NCI-H2227 (cell line): Measurements from ENCODE around the gene SEL1L3.

Source experiments
- DNase-seq: peaks from one replicate; lab custom pipeline; 2025; ENCODE audit not compliant: unreplicated experiment; lab: John Stamatoyannopoulos, UW

SEL1L3 gene

GRCh38 chr4:25821267-25821666 is 41.5 kb downstream of the SEL1L3 start:
- DNase-seq, result no peak

- DNase-seq, result no peak
Observed at GRCh38 chr4:25818876-25819275, 43.9 kb downstream of the SEL1L3 start.

DNA sequence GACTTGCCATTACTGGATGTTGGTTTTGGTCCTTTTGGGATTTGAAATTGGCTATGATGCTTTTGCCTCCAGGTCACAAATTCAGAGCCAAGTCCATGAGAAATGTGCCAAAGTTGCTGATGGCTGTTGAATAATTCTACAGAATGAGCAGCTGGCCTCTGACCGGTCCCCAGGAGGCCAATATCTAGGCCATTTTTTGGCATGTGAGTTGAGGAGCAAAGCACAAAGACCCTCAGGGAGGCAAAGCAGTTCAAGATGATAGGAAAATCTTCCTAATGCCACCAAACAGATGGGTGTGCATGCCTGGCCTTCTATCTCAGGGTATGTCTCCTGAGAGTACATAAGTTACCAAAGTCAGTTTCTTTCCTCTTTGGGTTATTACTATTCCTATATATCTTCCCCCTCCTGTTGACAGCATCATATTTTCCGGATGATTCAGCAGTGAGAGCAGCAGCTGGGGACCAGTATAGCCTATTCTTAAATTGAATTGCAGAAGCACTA is 44.4 kb downstream of the SEL1L3 start:
- no peak for DNase-seq

- no peak for DNase-seq
Observed at GRCh38 chr4:25817059-25817681, 45.6 kb downstream of the SEL1L3 start.

DNA sequence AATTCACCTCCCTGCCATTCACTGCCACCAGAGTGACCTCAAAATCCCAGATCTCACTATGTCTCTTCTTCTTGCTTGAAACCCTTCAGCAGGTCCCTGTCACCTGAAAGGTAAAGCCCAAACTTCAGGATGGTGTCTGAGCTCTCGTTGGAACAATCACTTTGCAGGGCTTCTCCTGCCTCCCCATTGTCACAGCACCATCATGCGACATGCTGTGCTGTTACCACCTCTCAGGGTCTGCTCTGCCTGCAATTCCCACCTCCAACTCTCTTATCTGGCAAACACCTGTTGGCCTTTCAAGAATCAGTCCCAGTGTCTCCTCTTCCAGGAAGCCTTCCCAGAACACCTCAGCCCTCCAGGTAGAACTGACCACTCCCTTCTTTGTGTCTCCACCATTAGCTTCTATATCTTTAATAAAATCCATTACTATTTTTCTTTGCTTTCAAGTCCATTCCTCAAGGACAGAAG is 46.2 kb downstream of the SEL1L3 start:
- DNase-seq, result no peak

DNA sequence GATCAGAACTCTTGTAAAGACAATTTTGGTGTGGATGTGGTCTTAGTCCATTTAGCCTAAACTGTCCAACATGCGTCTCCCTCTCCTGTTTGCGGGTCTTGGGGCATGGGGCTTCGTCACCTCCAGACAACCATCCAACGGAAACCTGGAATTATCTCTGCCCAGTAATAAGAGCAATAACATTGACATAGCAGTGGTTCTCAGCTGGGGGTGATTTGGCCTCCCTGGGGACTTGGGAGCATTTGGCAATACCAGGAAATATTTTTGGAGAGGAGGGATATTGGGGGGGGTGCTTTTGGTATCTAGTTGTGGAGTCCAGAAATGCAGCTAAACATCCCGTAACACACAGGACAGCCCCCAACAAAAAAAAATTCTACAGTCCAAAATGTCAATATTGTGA is 47.2 kb downstream of the SEL1L3 start:
- no peak for DNase-seq

GRCh38 chr4:25814301-25815136 is 48.3 kb downstream of the SEL1L3 start:
- no peak for DNase-seq

- peak; percentile 3 for DNase-seq
Observed at GRCh38 chr4:25813448-25814106, 49.2 kb downstream of the SEL1L3 start.

GRCh38 chr4:25811841-25812240 is 50.9 kb downstream of the SEL1L3 start:
- no peak for DNase-seq

GRCh38 chr4:25811374-25811690 is 51.5 kb downstream of the SEL1L3 start:
- no peak for DNase-seq

GRCh38 chr4:25810461-25811373 is 52.1 kb downstream of the SEL1L3 start:
- no peak for DNase-seq

DNA sequence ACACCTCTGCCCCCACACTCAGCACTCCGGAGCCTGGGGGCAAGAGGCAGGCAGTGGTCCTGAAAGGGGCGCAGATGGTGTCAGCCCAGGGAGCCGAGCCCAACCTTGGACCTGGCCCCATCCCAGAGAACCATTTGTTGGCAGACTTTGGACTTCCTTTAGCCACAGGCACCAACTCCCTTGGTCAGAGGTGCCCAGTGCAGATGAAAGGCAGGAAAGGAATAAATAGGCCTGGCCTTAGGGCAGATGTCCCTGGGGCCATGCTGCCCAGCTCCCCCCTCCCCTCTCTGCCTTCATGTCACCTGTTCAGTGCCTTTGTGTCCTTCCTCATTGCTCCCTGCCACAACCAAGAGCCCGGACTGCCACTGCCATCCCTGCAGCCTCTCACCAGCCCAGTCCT is 52.8 kb downstream of the SEL1L3 start:
- no peak for DNase-seq

DNA sequence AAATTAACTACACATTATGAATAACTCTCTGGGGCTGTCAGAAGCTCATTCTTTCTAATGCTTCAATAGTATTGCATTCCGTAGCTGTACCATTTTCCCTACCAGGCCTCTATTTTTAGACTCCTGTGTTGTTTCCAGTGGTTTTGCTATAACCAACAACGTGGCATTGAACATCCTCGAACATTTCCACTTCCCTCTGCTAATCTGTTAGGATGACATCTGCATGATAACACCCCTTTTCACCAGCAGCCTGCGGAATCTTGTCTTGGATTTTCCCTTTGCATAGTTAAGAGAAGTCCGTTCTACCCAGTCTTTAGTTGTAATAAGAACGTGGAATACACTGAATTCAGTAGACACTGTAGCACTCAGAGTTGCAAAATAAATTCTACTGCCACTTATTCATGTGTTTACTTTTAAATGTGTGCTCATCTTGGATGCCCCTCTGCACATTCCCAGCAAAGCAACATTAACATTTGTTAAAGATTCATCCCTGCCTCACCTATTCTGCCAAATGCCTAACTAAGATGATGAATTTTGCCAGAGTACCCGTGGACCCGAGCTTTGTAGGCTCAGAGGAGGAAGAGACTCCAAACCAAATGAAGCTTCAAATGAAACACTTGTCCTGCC is 55.6 kb downstream of the SEL1L3 start:
- no peak for DNase-seq

- DNase-seq, result no peak
Observed at GRCh38 chr4:25805255-25805860, 57.4 kb downstream of the SEL1L3 start.

- no peak for DNase-seq
Observed at GRCh38 chr4:25803720-25804225, 59.0 kb downstream of the SEL1L3 start.

- DNase-seq, result no peak
Observed at GRCh38 chr4:25801594-25801993, 61.2 kb downstream of the SEL1L3 start.

DNA sequence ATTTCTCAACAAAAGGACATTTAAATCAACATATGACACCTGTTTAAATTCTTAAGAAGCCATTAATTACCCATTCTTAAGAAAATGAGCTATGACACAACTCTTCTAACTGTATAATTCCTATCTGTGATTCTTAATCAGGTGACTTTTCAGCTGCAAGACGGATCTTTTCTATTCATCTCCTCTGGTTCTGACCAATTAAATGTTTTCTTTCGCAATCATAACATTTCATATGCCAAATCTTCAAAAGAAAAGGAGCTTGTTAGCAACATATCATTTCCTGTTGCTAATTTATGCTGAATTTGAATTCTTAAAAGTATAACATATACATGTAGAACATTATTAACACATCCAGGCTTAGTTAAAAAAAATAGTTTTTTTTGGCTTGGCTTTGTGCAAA is 62.5 kb downstream of the SEL1L3 start:
- no peak for DNase-seq

- DNase-seq, result no peak
Observed at GRCh38 chr4:25799522-25799921, 63.3 kb downstream of the SEL1L3 start.

GRCh38 chr4:25797136-25797535 is 65.7 kb downstream of the SEL1L3 start:
- no peak for DNase-seq
